DOHH2 (cell line): ENCODE measurements around the gene GRIA3.

Experiments used
- H3F3A ChIP-seq: fragments of 200-600 bp; sonication (generic), shearing (Covaris generic); 2 replicates; pipeline ENCODE4 v1.6.0; 2016; ENCODE audit warnings: antibody characterized with exemption, mild to moderate bottlenecking; ENCODE audit not compliant: control insufficient read depth, insufficient read depth
- H3K27ac ChIP-seq: fragments of 200-600 bp; sonication (generic); 2 replicates; pipeline ENCODE4 v1.5.1; 2014; ENCODE audit warnings: low read depth, mild to moderate bottlenecking, low read length, moderate library complexity
- H3K27me3 ChIP-seq: fragments of 200-600 bp; sonication (generic); 2 replicates; pipeline ENCODE4 v1.6.1; 2014; ENCODE audit warnings: mild to moderate bottlenecking, low read length, mixed read lengths; ENCODE audit not compliant: control insufficient read depth
- H3K36me3 ChIP-seq: fragments of 200-600 bp; sonication (generic); 2 replicates; pipeline ENCODE4 v1.6.1; 2014; ENCODE audit warnings: mild to moderate bottlenecking, low read length, moderate library complexity, mixed read lengths; ENCODE audit not compliant: control insufficient read depth
- H3K4me1 ChIP-seq: fragments of 200-600 bp; sonication (generic); 2 replicates; pipeline ENCODE4 v1.6.1; 2014; ENCODE audit warnings: mild to moderate bottlenecking, low read length, mixed read lengths; ENCODE audit not compliant: control insufficient read depth
- H3K4me2 ChIP-seq: fragments of 200-600 bp; sonication (generic); 2 replicates; pipeline ENCODE4 v1.6.0; 2014; ENCODE audit warnings: mild to moderate bottlenecking, low read length, moderate library complexity
- H3K4me3 ChIP-seq: fragments of 200-600 bp; sonication (generic); 2 replicates; pipeline ENCODE4 v1.5.1; 2014; ENCODE audit warnings: mild to moderate bottlenecking, low read length, mixed read lengths
- H3K79me2 ChIP-seq: fragments of 200-600 bp; sonication (generic); 2 replicates; pipeline ENCODE4 v1.6.1; 2014; ENCODE audit warnings: mild to moderate bottlenecking, low read length, mixed read lengths; ENCODE audit not compliant: control insufficient read depth
- H3K9me2 ChIP-seq: fragments of 200-600 bp; sonication (generic); replicated peaks from 2 replicates; pipeline ENCODE4 v1.6.1; 2014; ENCODE audit warnings: mild to moderate bottlenecking, low read length, mixed read lengths; ENCODE audit not compliant: control insufficient read depth
- H3K9me3 ChIP-seq: fragments of 200-600 bp; sonication (generic); 2 replicates; pipeline ENCODE4 v1.6.1; 2014; ENCODE audit warnings: antibody characterized with exemption, low read length, mixed read lengths; ENCODE audit not compliant: control insufficient read depth, insufficient read depth
- H4K20me1 ChIP-seq: fragments of 200-600 bp; sonication (generic); 2 replicates; pipeline ENCODE4 v1.6.0; 2014; ENCODE audit warnings: low read depth, mild to moderate bottlenecking, antibody characterized with exemption, low read length, moderate library complexity; ENCODE audit not compliant: control insufficient read depth, insufficient read depth
- EZH2phosphoT487 ChIP-seq: fragments of 200-600 bp; sonication (generic); IDR thresholded peaks from 2 replicates; pipeline ENCODE4 v1.6.1; 2017; ENCODE audit warnings: borderline replicate concordance, mild to moderate bottlenecking, antibody characterized with exemption, low read length, moderate library complexity, mixed read lengths
- TF ChIP-seq, protein P1 (sequence below): fragments of 200-600 bp; sonication (generic); IDR thresholded peaks from one replicate; pipeline ENCODE4 v1.5.1; 2014; ENCODE audit warnings: antibody characterized with exemption, mild to moderate bottlenecking, low read depth, low read length; ENCODE audit not compliant: poor library complexity, severe bottlenecking

The GRIA3 gene

GRCh38 chrX:123172869-123173268, 11.2 kb upstream of the GRIA3 start:
- Histone ChIP-seq H3K36me3 (no peaks in the 10 kb centered on the region), H3K9me2 (no peaks in the 10 kb centered on the region), H3K79me2 (no peaks in the 10 kb centered on the region), H3K9me3 (no peaks in the 10 kb centered on the region), H3K4me2 (no peak overlapping the region), H3K4me3 (no peak overlapping the region), H3K27me3 (no peaks in the 10 kb centered on the region), H3F3A (no peaks in the 10 kb centered on the region), H3K4me1 (no peaks in the 10 kb centered on the region), H3K27ac (no peak overlapping the region), H4K20me1 (no peaks in the 10 kb centered on the region)
- TF ChIP-seq, protein P1, sequence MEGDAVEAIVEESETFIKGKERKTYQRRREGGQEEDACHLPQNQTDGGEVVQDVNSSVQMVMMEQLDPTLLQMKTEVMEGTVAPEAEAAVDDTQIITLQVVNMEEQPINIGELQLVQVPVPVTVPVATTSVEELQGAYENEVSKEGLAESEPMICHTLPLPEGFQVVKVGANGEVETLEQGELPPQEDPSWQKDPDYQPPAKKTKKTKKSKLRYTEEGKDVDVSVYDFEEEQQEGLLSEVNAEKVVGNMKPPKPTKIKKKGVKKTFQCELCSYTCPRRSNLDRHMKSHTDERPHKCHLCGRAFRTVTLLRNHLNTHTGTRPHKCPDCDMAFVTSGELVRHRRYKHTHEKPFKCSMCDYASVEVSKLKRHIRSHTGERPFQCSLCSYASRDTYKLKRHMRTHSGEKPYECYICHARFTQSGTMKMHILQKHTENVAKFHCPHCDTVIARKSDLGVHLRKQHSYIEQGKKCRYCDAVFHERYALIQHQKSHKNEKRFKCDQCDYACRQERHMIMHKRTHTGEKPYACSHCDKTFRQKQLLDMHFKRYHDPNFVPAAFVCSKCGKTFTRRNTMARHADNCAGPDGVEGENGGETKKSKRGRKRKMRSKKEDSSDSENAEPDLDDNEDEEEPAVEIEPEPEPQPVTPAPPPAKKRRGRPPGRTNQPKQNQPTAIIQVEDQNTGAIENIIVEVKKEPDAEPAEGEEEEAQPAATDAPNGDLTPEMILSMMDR: no peak
- no peak for TF ChIP-seq EZH2phosphoT487

DNA sequence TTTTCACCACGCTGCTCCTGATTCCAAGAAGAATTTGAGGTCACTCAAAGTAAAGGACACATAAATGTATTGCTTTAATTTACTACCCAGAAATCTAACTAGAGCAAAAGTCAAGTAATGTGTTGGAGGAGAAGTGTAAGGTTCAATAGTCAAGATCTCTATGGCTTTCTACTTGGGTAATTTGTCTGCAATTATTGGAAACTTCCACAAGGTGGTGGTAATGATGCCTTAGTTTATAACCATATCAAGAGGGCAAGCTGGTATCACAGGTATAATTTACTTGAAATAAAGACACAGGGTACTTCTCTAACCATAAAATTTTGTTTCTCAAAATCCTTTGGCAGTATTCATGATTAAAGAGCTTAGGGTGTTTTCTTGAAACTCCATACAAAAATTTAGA, 10.2 kb upstream of the GRIA3 start:
- H4K20me1 ChIP-seq: no peaks in the 10 kb centered on the region
- no peaks in the 10 kb centered on the region for H3K79me2 ChIP-seq
- no peaks in the 10 kb centered on the region for H3K9me3 ChIP-seq
- no peaks in the 10 kb centered on the region for H3K36me3 ChIP-seq
- no peaks in the 10 kb centered on the region for H3K4me1 ChIP-seq
- H3K9me2 ChIP-seq: no peaks in the 10 kb centered on the region
- no peaks in the 10 kb centered on the region for H3F3A ChIP-seq
- H3K27ac ChIP-seq: no peak overlapping the region
- no peak overlapping the region for H3K4me3 ChIP-seq
- H3K27me3 ChIP-seq: no peaks in the 10 kb centered on the region
- TF ChIP-seq, protein P1: peak; percentile 39
- no peak for TF ChIP-seq EZH2phosphoT487
- no peak overlapping the region for H3K4me2 ChIP-seq

- H3K9me3 ChIP-seq: no peaks in the 10 kb centered on the region
- no peaks in the 10 kb centered on the region for H3F3A ChIP-seq
- H3K27me3 ChIP-seq: no peaks in the 10 kb centered on the region
- H3K79me2 ChIP-seq: no peaks in the 10 kb centered on the region
- H3K36me3 ChIP-seq: no peaks in the 10 kb centered on the region
- no peak overlapping the region for H3K4me2 ChIP-seq
- no peak overlapping the region for H3K27ac ChIP-seq
- no peaks in the 10 kb centered on the region for H4K20me1 ChIP-seq
- no peaks in the 10 kb centered on the region for H3K4me1 ChIP-seq
- no peak overlapping the region for H3K4me3 ChIP-seq
- TF ChIP-seq, protein P1: no peak
- no peak for TF ChIP-seq EZH2phosphoT487
- no peaks in the 10 kb centered on the region for H3K9me2 ChIP-seq
These were observed 8.5 kb upstream of the GRIA3 start for GRCh38 chrX:123175366-123176122.
